A549 (cell line): ENCODE measurements around the gene CEACAM16.

ENCODE experiments used
- BCL3 ChIP-seq: fragments of >200 bp; sonication (Bioruptor Twin); formaldehyde crosslinking; IDR thresholded peaks from 3 replicates; pipeline ENCODE4 v1.6.1; 2016
- CHD2 ChIP-seq: fragments of 150-350 bp; IDR thresholded peaks from 2 replicates; pipeline ENCODE4 v1.6.1; 2014; ENCODE audit warnings: low read length; ENCODE audit not compliant: partially characterized antibody
- CTCF ChIP-seq: fragments of >200 bp; sonication (Bioruptor Twin); formaldehyde crosslinking; IDR thresholded peaks from 3 replicates; pipeline ENCODE4 v1.5.1; 2016
- HDAC2 ChIP-seq: fragments of 200-600 bp; sonication (generic); IDR thresholded peaks from 2 replicates; pipeline ENCODE4 v1.6.1; 2016
- POLR2A ChIP-seq: IDR thresholded peaks from 2 replicates; pipeline ENCODE4 v1.6.1; 2012; ENCODE audit warnings: mild to moderate bottlenecking, low read length
- POLR2AphosphoS2 ChIP-seq: conservative IDR thresholded peaks from 2 replicates; pipeline ENCODE4 v1.6.1; 2012; ENCODE audit warnings: low read length, improper control_type of control experiment, inconsistent platforms
- RCOR1 ChIP-seq: fragments of 150-350 bp; IDR thresholded peaks from 2 replicates; pipeline ENCODE4 v1.6.1; 2014; ENCODE audit warnings: antibody characterized with exemption, low read length, low read depth
- SMC3 ChIP-seq: fragments of >200 bp; sonication (Bioruptor Twin); formaldehyde crosslinking; IDR thresholded peaks from 3 replicates; pipeline ENCODE4 v1.6.1; 2018; ENCODE audit warnings: inconsistent platforms
- TF ChIP-seq, protein P1 (sequence below): IDR thresholded peaks from 2 replicates; pipeline ENCODE4 v1.6.1; 2012

DNA sequence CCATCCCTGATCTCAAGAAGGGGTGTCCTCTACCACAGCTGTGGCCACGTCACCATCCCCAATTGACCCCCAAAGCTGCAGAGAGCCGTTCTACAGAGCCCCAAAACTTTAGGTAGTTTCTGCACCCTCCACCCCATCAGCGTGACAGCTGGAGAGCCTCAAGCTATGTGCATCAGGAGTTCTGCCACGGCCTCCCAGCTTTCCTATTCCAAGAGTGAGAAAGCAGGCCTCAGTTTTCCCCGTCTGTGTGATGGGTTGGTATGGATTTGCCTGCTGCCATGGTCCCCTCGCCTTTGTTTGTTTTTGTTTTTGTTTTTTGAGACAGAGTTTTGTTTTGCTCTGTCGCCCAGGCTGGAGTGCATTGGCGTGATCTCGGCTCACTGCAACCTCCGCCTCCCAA, 51.0 kb downstream of the CEACAM16 start:
- TF ChIP-seq, protein P1, sequence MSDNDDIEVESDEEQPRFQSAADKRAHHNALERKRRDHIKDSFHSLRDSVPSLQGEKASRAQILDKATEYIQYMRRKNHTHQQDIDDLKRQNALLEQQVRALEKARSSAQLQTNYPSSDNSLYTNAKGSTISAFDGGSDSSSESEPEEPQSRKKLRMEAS, result peak; percentile 20; the same call in 1 of the 2 replicates
- TF ChIP-seq CTCF, result no peak
- TF ChIP-seq HDAC2, result no peak
- TF ChIP-seq BCL3, result no peak
- no peak for TF ChIP-seq CHD2
- no peak for TF ChIP-seq POLR2AphosphoS2
- TF ChIP-seq POLR2A, result no peak
- no peak for TF ChIP-seq RCOR1
- TF ChIP-seq SMC3, result no peak
